Left lobe of liver (tissue), 2 donors: Measurements from ENCODE around the gene MT1H. TPM values are rescaled to one million over a fixed set of nuclear protein-coding genes. Genes with fewer than 3 reads are reported as not detected.
"Not testable (repeated sequence)": the region's sequence is repeated elsewhere in the genome, so short reads cannot be mapped to it uniquely, and the experiment has no call there.

ENCODE experiments used
- ATAC-seq: fragments of 200-7000 bp; cut with Tn5 transposase; one replicate; pipeline ENCODE4 v1.9.1; 2020; ENCODE audit warnings: mild to moderate bottlenecking, moderate library complexity
- DNase-seq: peaks from one replicate; pipeline ENCODE4 v3.0.0-alpha.2; 2020; ENCODE audit warnings: low spot score
- total RNA-seq: library from RNA; stranded (reverse); gene quantifications from one replicate; pipeline ENCODE4 v1.2.1, GENCODE V29; 2021
- donor health status: DM: no; HTN: no; CAD: no; lungs with moderate emphysema.
- donor health status: DM: no; HTN: yes; CAD: no.

MT1H gene
- 949 TPM for total RNA-seq

- peak; percentile 58 for ATAC-seq
Observed at GRCh38 chr16:56669005-56669839, at the start of gene MT1H. Gene MT1H, plus strand, starts transcription at chr16:56669814. Its CDS starts 71 bp downstream, at chr16:56669885.

GRCh38 chr16:56620339-56620897 lies 49.2 kb upstream of the MT1H start:
- no peak for DNase-seq
- no peak for ATAC-seq

More at GRCh38 chr16:56669005-56669839, at the start of gene MT1H:
- DNase-seq: peak; percentile 97

GRCh38 chr16:56621665-56622445 lies 47.8 kb upstream of the MT1H start:
- DNase-seq, ATAC-seq: not testable (repeated sequence)

DNA sequence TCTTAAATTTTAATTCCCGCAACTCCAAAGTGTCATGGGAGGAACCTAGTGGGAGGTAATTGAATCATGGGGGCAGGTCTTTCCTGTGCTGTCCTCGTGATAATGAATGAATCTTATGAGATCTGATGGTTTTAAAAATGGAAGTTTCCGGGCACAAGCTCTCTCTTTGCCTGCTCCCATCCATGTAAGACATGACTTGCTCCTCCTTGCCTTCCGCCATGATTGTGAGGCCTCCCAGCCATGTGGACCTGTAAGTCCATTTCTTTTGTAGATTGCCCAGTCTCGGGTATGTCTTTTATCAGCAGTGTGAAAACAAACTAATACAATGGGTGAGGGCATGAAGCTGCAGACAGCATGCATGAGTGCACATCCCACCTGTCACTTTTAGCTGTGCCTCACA lies 46.4 kb upstream of the MT1H start:
- not testable (repeated sequence) for DNase-seq, ATAC-seq

GRCh38 chr16:56623637-56624036 lies 46.0 kb upstream of the MT1H start:
- DNase-seq: no peak
- ATAC-seq: no peak

- ATAC-seq (peak; percentile 82), DNase-seq (peak; percentile 93)
Observed at GRCh38 chr16:56625140-56625942, 44.3 kb upstream of the MT1H start, which contains the start of gene MT1E. Gene MT1E, plus strand, starts transcription at chr16:56625781. Its CDS starts 71 bp downstream, at chr16:56625852.

- ATAC-seq: peak; percentile 37
- DNase-seq: peak; percentile 74
Observed at GRCh38 chr16:56625943-56626654, 43.5 kb upstream of the MT1H start.

DNA sequence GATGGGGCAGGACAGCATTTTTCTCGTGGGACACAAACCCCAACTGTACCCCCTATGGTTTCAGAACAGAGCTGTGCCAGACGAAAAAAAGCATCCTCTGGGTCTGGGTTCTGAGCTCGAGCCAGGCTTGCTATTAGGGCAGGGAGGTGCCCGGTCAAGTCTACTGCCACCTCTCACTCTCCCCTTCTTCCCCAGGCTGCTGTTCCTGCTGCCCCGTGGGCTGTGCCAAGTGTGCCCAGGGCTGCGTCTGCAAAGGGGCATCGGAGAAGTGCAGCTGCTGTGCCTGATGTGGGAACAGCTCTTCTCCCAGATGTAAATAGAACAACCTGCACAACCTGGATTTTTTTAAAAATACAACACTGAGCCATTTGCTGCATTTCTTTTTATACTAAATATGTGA lies 42.9 kb upstream of the MT1H start:
- DNase-seq: no peak
- peak; percentile 3 for ATAC-seq

GRCh38 chr16:56628486-56629350 lies 40.9 kb upstream of the MT1H start:
- ATAC-seq: no peak
- no peak for DNase-seq

DNA sequence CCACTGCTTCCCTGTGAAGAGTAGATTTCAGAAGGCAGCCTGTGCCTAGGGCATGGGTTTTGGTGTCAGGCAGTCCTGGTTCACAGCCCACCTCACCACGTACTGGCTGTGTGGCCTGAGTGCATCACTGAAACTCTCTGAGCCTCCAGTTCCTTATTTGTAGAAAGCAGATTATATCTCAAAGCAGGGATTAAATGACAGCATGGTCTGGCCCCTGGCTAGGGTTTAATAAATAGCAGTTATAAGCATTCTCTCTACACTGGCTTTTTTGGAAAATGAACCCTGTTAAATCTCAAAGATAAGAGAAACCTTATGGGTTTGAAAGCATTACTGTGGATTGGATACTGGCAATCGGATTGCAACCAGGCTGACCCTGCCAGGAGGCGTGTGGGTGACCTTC lies 40.1 kb upstream of the MT1H start:
- DNase-seq (no peak), ATAC-seq (no peak)

DNA sequence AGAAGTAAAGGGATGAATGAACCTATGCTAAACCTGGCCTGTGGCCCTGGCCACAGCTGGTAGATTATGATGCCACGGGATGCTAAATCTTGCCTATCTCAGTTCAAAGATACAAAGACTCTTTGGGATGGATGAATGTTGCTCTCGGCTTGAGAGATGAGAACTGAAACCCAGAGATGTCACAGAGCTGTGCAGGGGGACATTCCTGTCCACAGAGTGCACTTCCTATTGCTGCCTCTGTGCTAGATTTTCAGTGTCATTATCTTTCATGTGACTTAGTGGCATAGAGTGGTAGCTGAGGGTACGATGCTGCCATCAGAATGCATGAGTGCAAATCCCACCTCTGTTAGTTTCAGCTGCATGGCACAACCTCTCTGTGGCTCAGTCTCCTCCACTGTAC lies 39.5 kb upstream of the MT1H start:
- ATAC-seq: no peak
- no peak for DNase-seq

DNA sequence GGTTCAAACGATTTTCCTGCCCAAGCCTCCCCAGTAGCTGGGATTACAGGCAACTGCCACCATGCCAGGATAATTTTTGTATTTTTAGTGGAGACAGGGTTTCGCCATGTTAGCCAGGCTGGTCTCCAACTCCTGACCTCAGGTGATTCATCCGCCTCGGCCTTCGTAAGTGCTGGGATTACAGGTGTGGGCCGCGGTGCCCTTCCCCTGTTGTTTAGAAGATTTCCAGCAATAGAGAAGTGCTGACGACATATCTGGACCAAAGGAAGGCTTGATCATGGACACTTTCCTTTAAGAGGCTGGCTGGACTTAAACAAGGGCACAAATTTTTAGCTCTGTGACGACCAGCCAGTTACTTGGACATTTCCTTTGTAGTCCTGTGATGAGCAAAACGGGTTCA lies 38.4 kb upstream of the MT1H start:
- no peak for DNase-seq
- ATAC-seq: no peak

DNA sequence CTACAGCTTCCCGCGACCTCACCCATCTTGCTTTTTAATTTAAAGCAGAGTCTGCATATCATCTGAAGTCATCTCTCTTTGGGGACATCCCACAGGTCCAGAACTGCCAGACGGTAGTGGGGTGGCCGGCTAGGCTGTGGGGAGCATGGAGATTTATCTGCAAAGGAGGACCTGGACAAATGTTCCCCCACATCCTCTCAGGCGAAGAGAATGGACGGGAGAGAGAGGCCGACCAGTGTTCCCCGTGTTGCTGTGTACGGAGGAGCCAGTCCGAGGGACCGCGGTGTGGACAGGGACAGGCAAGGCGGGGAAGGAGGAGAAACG lies 37.8 kb upstream of the MT1H start:
- DNase-seq: no peak
- no peak for ATAC-seq

DNA sequence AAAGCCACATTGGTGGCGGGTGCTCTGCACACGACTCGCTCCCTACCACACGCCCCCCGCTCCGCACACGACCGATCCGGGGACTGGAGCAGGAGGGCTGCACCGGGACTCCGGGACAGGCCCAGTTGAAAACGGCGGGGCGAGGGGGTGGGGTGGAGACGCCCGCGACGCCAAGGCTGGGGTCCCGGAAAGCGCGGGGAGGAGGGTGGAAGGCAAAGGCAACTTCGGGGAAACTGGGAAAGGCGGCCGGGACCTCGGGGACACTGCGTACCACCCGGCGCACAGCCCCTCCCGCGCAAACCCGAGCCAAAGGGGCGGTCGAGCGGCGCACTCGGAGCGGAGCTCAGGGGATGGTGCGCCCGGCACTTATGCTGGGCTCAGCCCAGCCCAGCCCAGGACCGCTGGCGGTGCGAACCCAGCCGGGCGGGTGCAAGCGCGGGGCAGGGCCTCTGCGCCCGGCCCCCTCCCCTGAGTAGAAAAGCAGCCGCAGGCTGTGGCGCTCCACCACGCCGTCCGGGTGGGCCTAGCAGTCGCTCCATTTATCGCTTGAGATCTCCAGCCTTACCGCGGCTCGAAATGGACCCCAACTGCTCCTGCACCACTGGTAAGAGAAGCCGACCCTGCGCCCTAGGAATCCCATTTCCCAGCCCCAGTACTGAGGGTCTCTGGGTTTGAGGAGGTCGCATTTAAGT lies 37.3 kb upstream of the MT1H start, which contains the start of gene MT1M:
MT1M (plus strand) TSS at position 504 of the 692 bp plus-strand sequence; CDS start at position 577, 73 bp downstream.
- ATAC-seq (peak; percentile 85), DNase-seq (peak; percentile 94)

DNA sequence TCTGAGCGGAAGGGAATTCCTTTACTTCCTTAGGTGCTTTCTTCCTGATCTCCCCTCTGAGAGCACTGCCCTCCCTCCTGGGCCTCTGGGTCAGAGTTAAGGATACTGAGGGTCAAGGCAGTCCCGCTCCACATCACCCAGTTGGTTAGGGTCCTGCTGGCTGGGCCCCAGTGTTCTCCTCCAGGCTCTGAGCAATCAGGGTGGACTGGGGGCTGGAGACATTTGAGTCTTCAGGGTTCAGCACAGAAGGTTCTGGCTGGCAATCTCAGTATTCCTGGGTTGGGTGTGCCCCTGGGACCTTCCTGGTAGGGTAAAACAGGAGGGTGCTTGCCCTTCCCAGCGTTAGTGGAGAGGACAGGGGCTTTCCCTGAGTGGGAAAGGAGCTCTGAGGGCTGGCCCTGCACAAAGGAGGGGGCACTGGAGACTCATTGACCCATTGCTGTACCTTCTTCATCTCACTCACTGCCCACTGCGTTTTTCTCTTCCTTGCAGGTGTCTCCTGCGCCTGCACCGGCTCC lies 36.7 kb upstream of the MT1H start:
- ATAC-seq: peak; percentile 1

DNA sequence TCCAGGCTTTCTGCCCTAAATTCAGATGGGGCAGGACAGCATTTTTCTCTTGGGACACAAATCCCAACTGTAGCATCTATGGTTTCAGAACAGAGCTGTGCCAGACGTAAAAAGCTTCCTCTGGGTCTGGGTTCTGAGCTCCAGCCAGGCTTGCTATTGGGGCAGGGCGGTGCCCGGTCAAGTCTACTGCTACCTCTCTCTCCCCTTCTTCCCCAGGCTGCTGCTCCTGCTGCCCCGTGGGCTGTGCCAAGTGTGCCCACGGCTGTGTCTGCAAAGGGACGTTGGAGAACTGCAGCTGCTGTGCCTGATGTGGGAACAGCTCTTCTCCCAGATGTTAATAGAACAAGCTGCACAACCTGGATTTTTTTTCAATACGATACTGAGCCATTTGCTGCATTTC lies 36.1 kb upstream of the MT1H start:
- DNase-seq (no peak), ATAC-seq (no peak)

More for the DNA sequence above, 36.7 kb upstream of the MT1H start:
- DNase-seq: no peak

- no peak for DNase-seq
- ATAC-seq: no peak
Observed at GRCh38 chr16:56634715-56635440, 34.7 kb upstream of the MT1H start.
